AG04449 (cell line): ENCODE data around the gene SRPK2.

Experiments used
- CTCF ChIA-PET: fragments of 350-600 bp; formaldehyde crosslinking; extraction: SDS; loops from one replicate; lab custom pipeline; 2021; ENCODE audit warnings: antibody characterized with exemption; lab: Yijun Ruan, JAX
- POLR2A ChIA-PET: fragments of 400-600, 350-600 bp; formaldehyde crosslinking; extraction: SDS; loops from one replicate; lab custom pipeline; 2020; ENCODE audit warnings: antibody characterized with exemption, inconsistent platforms; lab: Yijun Ruan, JAX
- DNase-seq: peaks from one replicate; pipeline ENCODE4 v3.0.0-alpha.2; 2010; ENCODE audit warnings: low read depth, low spot score
- H3K4me3 ChIP-seq: 2 replicates; pipeline ENCODE4 v1.5.1; 2011; ENCODE audit warnings: low read depth, mild to moderate bottlenecking, control low read depth, low read length
- CTCF ChIP-seq: IDR thresholded peaks from one replicate; pipeline ENCODE4 v1.5.1; 2011; ENCODE audit warnings: mild to moderate bottlenecking, moderate library complexity, low read length, control low read depth, inconsistent platforms; ENCODE audit not compliant: insufficient read depth; ENCODE audit errors: missing control alignments

The SRPK2 gene

GRCh38 chr7:105068886-105069285 is 319.8 kb downstream of the SRPK2 start:
- ChIA-PET CTCF (interaction anchor here (0.8 to 1.1 kb wide), 2 partner anchors 88 to 463 kb away, joined by 4 to 5 read pairs; partner anchors contain the start of gene RINT1), POLR2A (no interaction called here)
- no peak for DNase-seq
- no peak overlapping the region for H3K4me3 ChIP-seq
- TF ChIP-seq CTCF = no peak

DNA sequence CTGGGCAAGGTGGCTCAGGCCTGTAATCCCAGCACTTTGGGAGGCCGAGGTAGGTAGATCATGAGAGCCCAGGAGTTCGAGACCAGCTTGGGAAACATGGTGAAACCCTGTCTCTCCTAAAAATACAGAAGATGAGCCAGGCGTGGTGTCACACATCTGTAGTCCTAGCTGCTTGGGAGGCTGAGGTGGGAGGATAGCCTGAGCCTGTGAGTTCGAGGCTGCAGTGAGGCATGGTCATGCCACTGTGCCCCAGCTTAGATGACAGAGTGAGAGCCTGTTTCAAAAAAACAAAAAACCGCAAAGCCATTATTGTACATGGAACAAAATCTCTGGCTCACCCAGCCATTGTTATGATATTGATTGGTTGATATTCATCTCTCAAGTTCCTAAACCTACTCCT is 321.0 kb downstream of the SRPK2 start:
- POLR2A ChIA-PET = no interaction called here

More for the DNA sequence above, 321.0 kb downstream of the SRPK2 start:
- no peak for DNase-seq
- CTCF ChIA-PET = no interaction called here
- H3K4me3 ChIP-seq = no peak overlapping the region
- no peak for TF ChIP-seq CTCF
